ENCODE measurements around the gene OR2W1.

OR2W1 gene

GRCh38 chr6:29045075-29045474, at the start of gene OR2W1:
Gene OR2W1 (minus strand): TSS chr6:29045175. CDS start chr6:29045175, 0 bp downstream.
- no peak for DNase-seq

- DNase-seq: no peak
Measured at GRCh38 chr6:29092957-29093356, 48.0 kb upstream of the OR2W1 start.

GRCh38 chr6:29087213-29087612, 42.2 kb upstream of the OR2W1 start, which contains the start of gene OR2B3:
Gene OR2B3 (minus strand): TSS chr6:29087313. CDS start chr6:29087248, 65 bp downstream.
- no peak for DNase-seq

- DNase-seq: no peak
Measured at GRCh38 chr6:29082457-29082856, 37.5 kb upstream of the OR2W1 start.

GRCh38 chr6:29081312-29081711, 36.3 kb upstream of the OR2W1 start:
- no peak for DNase-seq

GRCh38 chr6:29079203-29079602, 34.2 kb upstream of the OR2W1 start:
- no peak for DNase-seq

- no peak for DNase-seq
Measured at GRCh38 chr6:29071831-29072723, 27.1 kb upstream of the OR2W1 start.

- DNase-seq: no peak
Measured at GRCh38 chr6:29051680-29052079, 6.7 kb upstream of the OR2W1 start.

GRCh38 chr6:29035951-29036350, 9.0 kb downstream of the OR2W1 start:
- DNase-seq: no peak

- no peak for DNase-seq
Measured at GRCh38 chr6:29028821-29029220, 16.2 kb downstream of the OR2W1 start.

GRCh38 chr6:29025927-29026585, 18.9 kb downstream of the OR2W1 start:
- DNase-seq: no peak

- no peak for DNase-seq
Measured at GRCh38 chr6:29021434-29021833, 23.5 kb downstream of the OR2W1 start.

GRCh38 chr6:29019629-29020028, 25.3 kb downstream of the OR2W1 start:
- DNase-seq: no peak

- no peak for DNase-seq
Measured at GRCh38 chr6:29017428-29017802, 27.6 kb downstream of the OR2W1 start.

GRCh38 chr6:29016559-29017427, 28.2 kb downstream of the OR2W1 start:
- DNase-seq: peak; percentile 89

- peak; percentile 11 for DNase-seq
Measured at GRCh38 chr6:29014729-29015608, 30.0 kb downstream of the OR2W1 start.

- DNase-seq: peak; percentile 57
Measured at GRCh38 chr6:29011276-29011734, 33.7 kb downstream of the OR2W1 start.

GRCh38 chr6:29009358-29009757, 35.6 kb downstream of the OR2W1 start:
- DNase-seq: no peak

GRCh38 chr6:29008089-29008488, 36.9 kb downstream of the OR2W1 start:
- no peak for DNase-seq

- peak; percentile 48 for DNase-seq
Measured at GRCh38 chr6:29005183-29005885, 39.6 kb downstream of the OR2W1 start, which contains the start of gene ZNF311. Gene ZNF311 (minus strand): TSS chr6:29005315. CDS start chr6:29003954, 1,361 bp downstream.

Data from CD4-positive, alpha-beta T cell treated with Interleukin-6 for 4 hours (primary cell).